GM12874 (cell line): ENCODE data around the gene RB1.

Experiments used
- CTCF ChIP-seq: IDR thresholded peaks from 2 replicates; pipeline ENCODE4 v1.5.1; 2011; ENCODE audit warnings: low read depth, mild to moderate bottlenecking, control low read depth, low read length, moderate library complexity; ENCODE audit not compliant: insufficient read depth

RB1 gene

GRCh38 chr13:48264058-48264457, 39.5 kb upstream of the RB1 start:
- TF ChIP-seq CTCF, result no peak

- TF ChIP-seq CTCF, result no peak
These were observed 38.2 kb upstream of the RB1 start for GRCh38 chr13:48265217-48265815.

GRCh38 chr13:48266150-48266549, 37.4 kb upstream of the RB1 start:
- TF ChIP-seq CTCF, result no peak

GRCh38 chr13:48266701-48267639, 36.6 kb upstream of the RB1 start:
- TF ChIP-seq CTCF, result no peak

GRCh38 chr13:48268019-48268418, 35.5 kb upstream of the RB1 start:
- no peak for TF ChIP-seq CTCF

- no peak for TF ChIP-seq CTCF
These were observed 30.2 kb upstream of the RB1 start for GRCh38 chr13:48273346-48273745.

- no peak for TF ChIP-seq CTCF
These were observed 28.0 kb upstream of the RB1 start for GRCh38 chr13:48275507-48275906.
